Fibroblast of the aortic adventitia (primary cell): ENCODE results near the gene AP1S3. TPM values are rescaled to one million over a fixed set of nuclear protein-coding genes. Genes with fewer than 3 reads are reported as not detected.

Experiments
- DNase-seq: peaks from one replicate; pipeline ENCODE4 v3.0.0-alpha.2; 2010; ENCODE audit warnings: low read depth
- H3K4me3 ChIP-seq: 2 replicates; pipeline ENCODE4 v1.5.1; 2011; ENCODE audit warnings: low read depth, mild to moderate bottlenecking, control low read depth, low read length, moderate library complexity
- CTCF ChIP-seq: IDR thresholded peaks from 2 replicates; pipeline ENCODE4 v1.5.1; 2011; ENCODE audit warnings: mild to moderate bottlenecking, low read length, control low read depth, inconsistent platforms; ENCODE audit not compliant: insufficient read depth
- total RNA-seq: library from RNA; depleted of rRNA; stranded (reverse); fragments of >200 nt; gene quantifications from 2 replicates; pipeline ENCODE4 v1.2.3, GENCODE V29; 2012; ENCODE audit warnings: low replicate concordance

The AP1S3 gene
- total RNA-seq, 1 donor, result 8.1 TPM

- H3K4me3 ChIP-seq, result no peak overlapping the region
- no peak for DNase-seq
- no peak for TF ChIP-seq CTCF
Observed at GRCh38 chr2:223721746-223722145, 115.6 kb downstream of the AP1S3 start.

- TF ChIP-seq CTCF, result no peak
- no peak for DNase-seq
- no peak overlapping the region for H3K4me3 ChIP-seq
Observed at GRCh38 chr2:223720367-223720766, 117.0 kb downstream of the AP1S3 start.

GRCh38 chr2:223712642-223713041 lies 124.7 kb downstream of the AP1S3 start:
- no peak overlapping the region for H3K4me3 ChIP-seq
- no peak for DNase-seq
- TF ChIP-seq CTCF, result no peak

GRCh38 chr2:223711596-223712326 lies 125.6 kb downstream of the AP1S3 start:
- no peak for DNase-seq
- no peak overlapping the region for H3K4me3 ChIP-seq
- no peak for TF ChIP-seq CTCF

Other genes starting within 250 kb of the AP1S3 start
- 0.63 and 3.4 TPM in 2 replicates for gene SCG2, start 235.2 kb downstream of the AP1S3 start, total RNA-seq
- 62.6 and 95.4 TPM in 2 replicates for gene WDFY1, start 107.8 kb upstream of the AP1S3 start, total RNA-seq
- 30.4 and 33.6 TPM in 2 replicates for gene MRPL44, start 119.9 kb upstream of the AP1S3 start, total RNA-seq
- 252 and 1,159 TPM in 2 replicates for gene SERPINE2, start 201.7 kb upstream of the AP1S3 start, total RNA-seq